Measurements from ENCODE around the gene ZC3H8. TPM values are rescaled to one million over a fixed set of nuclear protein-coding genes. Genes with fewer than 3 reads are reported as not detected.
"Not testable (repeated sequence)": the region's sequence is repeated elsewhere in the genome, so short reads cannot be mapped to it uniquely, and the experiment has no call there.

Gene ZC3H8
- polyA plus RNA-seq, 2 donors, result 5.2 to 7.6 TPM

DNA sequence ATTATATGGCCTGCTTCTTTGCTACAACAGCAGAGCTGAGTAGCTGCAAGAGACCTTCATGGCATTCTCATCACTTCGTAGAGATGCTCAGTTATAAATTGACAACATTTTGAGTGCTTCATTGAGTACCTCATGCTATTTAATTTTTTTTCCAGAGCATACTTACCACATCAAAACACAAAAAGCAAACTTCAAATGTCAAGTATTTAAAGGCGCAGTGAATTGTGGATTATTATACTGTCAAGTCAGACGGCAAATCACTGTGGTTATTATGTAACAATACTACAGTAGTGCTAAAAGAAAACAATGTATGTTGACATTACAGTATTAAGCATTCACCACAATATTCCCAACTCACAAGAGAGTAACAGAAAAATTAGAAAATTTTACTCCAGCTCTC is 12.5 kb downstream of the ZC3H8 start:
- Histone ChIP-seq H3K27me3 (ENCODE audit: control insufficient read depth in 1 of 2, insufficient read depth in 2 of 2, low read length in 2 of 2) (no peaks in the 10 kb centered on the region), H3K9me3 (ENCODE audit: control insufficient read depth in 2 of 2, insufficient read depth in 1 of 2, low read depth in 1 of 2, low read length in 1 of 2) (no peaks in the 10 kb centered on the region), H3K4me3 (ENCODE audit: low read depth in 1 of 2, low read length in 2 of 2) (no peak overlapping the region), H3K36me3 (ENCODE audit: control insufficient read depth in 2 of 2, insufficient read depth in 2 of 2, low read length in 1 of 2) (peaks cover 2 to 4% of the 10 kb centered on the region in 2 donors), H3K27ac (ENCODE audit: low read depth in 2 of 2, low read length in 1 of 2) (no peak overlapping the region), H3K4me1 (ENCODE audit: control insufficient read depth in 2 of 2, insufficient read depth in 2 of 2, low read length in 1 of 2) (no peaks in the 10 kb centered on the region)
- WGBS, 2 donors, result 76 to 86% methylated on average over 3 of the region's 3 CpGs

DNA sequence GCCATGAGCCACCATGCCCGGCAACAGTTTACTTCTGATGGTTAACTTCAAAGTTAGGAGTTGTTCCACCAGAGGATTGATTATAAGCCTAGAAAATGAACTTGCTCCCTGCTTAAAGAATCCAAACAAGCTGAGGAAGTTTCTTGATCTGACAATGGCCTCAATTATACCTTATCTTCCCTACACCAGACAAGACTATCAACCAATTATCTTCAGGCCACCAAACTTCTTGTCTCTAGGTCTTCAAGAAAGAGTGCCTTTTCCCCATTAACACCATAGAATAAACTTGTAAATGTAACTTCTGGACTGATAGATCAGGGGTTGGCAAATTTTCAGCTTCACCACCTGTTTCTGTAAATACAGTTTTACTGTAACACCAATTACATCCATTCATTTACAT is 15.0 kb downstream of the ZC3H8 start:
- 92 to 97% methylated on average over 1 of the region's 1 CpG for WGBS, 2 donors
- H3K36me3 ChIP-seq (ENCODE audit: control insufficient read depth in 2 of 2, insufficient read depth in 2 of 2, low read length in 1 of 2), result peaks cover 0 to 7% of the 10 kb centered on the region in 2 donors
- no peaks in the 10 kb centered on the region for H3K27me3 ChIP-seq (ENCODE audit: control insufficient read depth in 1 of 2, insufficient read depth in 2 of 2, low read length in 2 of 2)
- no peak overlapping the region for H3K4me3 ChIP-seq (ENCODE audit: low read depth in 1 of 2, low read length in 2 of 2)
- no peak overlapping the region for H3K27ac ChIP-seq (ENCODE audit: low read depth in 2 of 2, low read length in 1 of 2)
- H3K9me3 ChIP-seq (ENCODE audit: control insufficient read depth in 2 of 2, insufficient read depth in 1 of 2, low read depth in 1 of 2, low read length in 1 of 2), result no peaks in the 10 kb centered on the region
- no peaks in the 10 kb centered on the region for H3K4me1 ChIP-seq (ENCODE audit: control insufficient read depth in 2 of 2, insufficient read depth in 2 of 2, low read length in 1 of 2)

DNA sequence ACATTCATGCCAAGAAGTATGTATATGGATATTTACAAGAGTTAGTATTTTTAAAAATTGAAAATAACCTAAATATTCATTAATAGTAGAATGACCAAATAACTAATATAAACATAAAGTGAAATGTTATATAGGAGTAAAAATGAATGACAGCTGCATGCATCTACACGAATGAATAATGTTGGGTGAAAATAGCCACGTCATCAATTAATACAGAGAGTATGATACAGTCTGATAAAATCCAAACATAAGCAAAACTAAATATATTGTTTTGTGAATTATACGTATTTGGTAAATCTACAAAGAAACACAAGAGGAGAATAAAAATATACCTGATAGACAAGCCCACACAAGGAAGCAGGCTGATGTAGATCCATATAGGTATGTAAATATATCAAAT is 24.5 kb downstream of the ZC3H8 start:
- WGBS, 2 donors, result 95 to 98% methylated on average over 3 of the region's 3 CpGs
- H3K27me3 ChIP-seq (ENCODE audit: control insufficient read depth in 1 of 2, insufficient read depth in 2 of 2, low read length in 2 of 2), result no peaks in the 10 kb centered on the region
- H3K4me1 ChIP-seq (ENCODE audit: control insufficient read depth in 2 of 2, insufficient read depth in 2 of 2, low read length in 1 of 2), result no peaks in the 10 kb centered on the region
- H3K9me3 ChIP-seq (ENCODE audit: control insufficient read depth in 2 of 2, insufficient read depth in 1 of 2, low read depth in 1 of 2, low read length in 1 of 2), result no peaks in the 10 kb centered on the region
- H3K4me3 ChIP-seq (ENCODE audit: low read depth in 1 of 2, low read length in 2 of 2), result no peak overlapping the region
- no peak overlapping the region for H3K27ac ChIP-seq (ENCODE audit: low read depth in 2 of 2, low read length in 1 of 2)
- no peaks in the 10 kb centered on the region for H3K36me3 ChIP-seq (ENCODE audit: control insufficient read depth in 2 of 2, insufficient read depth in 2 of 2, low read length in 1 of 2)

DNA sequence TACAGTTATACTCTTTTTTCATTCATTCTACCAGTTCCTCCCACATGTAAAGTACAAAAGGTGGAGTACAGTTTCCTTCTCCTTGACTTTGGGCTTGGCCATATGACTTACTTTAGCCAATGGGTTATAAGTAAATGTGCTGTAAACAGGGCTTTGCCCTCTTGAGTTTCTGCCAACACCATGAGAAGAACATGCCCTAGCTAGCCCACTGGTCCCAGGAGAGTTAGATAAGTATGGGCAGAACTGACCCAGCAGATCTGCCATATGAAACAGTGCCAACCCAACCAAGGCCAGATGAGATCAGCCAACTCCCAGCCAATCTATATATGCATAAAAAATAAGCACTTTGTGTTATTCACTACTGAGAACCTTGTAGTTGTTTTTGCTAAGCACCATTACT is 25.5 kb downstream of the ZC3H8 start:
- Histone ChIP-seq H3K9me3 (ENCODE audit: control insufficient read depth in 2 of 2, insufficient read depth in 1 of 2, low read depth in 1 of 2, low read length in 1 of 2) (no peaks in the 10 kb centered on the region), H3K27ac (ENCODE audit: low read depth in 2 of 2, low read length in 1 of 2) (no peak overlapping the region), H3K27me3 (ENCODE audit: control insufficient read depth in 1 of 2, insufficient read depth in 2 of 2, low read length in 2 of 2) (no peaks in the 10 kb centered on the region), H3K4me1 (ENCODE audit: control insufficient read depth in 2 of 2, insufficient read depth in 2 of 2, low read length in 1 of 2) (no peaks in the 10 kb centered on the region), H3K36me3 (ENCODE audit: control insufficient read depth in 2 of 2, insufficient read depth in 2 of 2, low read length in 1 of 2) (no peaks in the 10 kb centered on the region), H3K4me3 (ENCODE audit: low read depth in 1 of 2, low read length in 2 of 2) (no peak overlapping the region)

DNA sequence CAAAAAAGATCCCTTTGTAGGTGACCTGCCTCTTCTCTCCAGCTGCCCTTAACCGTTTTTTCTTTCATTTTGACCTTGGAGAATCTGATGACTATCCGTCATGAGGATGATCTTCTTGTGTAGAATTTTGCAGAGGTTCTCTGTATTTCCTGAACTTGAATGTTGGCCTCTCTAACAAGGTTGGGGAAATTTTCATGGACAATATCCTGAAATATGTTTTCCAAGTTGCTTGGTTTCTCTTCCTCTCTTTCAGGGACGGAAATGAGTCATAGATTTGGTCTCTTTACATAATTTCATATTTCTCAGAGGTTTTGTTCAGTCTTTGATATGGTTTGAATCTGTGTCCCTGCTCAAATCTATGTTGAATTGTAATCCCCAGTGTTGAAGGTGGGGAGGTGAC is 34.0 kb downstream of the ZC3H8 start:
- H3K4me3 ChIP-seq (ENCODE audit: low read depth in 1 of 2, low read length in 2 of 2), result no peak overlapping the region
- 95 to 96% methylated on average over 3 of the region's 3 CpGs for WGBS, 2 donors
- no peak overlapping the region for H3K27ac ChIP-seq (ENCODE audit: low read depth in 2 of 2, low read length in 1 of 2)
- no peaks in the 10 kb centered on the region for H3K4me1 ChIP-seq (ENCODE audit: control insufficient read depth in 2 of 2, insufficient read depth in 2 of 2, low read length in 1 of 2)
- no peaks in the 10 kb centered on the region for H3K27me3 ChIP-seq (ENCODE audit: control insufficient read depth in 1 of 2, insufficient read depth in 2 of 2, low read length in 2 of 2)
- no peaks in the 10 kb centered on the region for H3K9me3 ChIP-seq (ENCODE audit: control insufficient read depth in 2 of 2, insufficient read depth in 1 of 2, low read depth in 1 of 2, low read length in 1 of 2)
- no peaks in the 10 kb centered on the region for H3K36me3 ChIP-seq (ENCODE audit: control insufficient read depth in 2 of 2, insufficient read depth in 2 of 2, low read length in 1 of 2)

DNA sequence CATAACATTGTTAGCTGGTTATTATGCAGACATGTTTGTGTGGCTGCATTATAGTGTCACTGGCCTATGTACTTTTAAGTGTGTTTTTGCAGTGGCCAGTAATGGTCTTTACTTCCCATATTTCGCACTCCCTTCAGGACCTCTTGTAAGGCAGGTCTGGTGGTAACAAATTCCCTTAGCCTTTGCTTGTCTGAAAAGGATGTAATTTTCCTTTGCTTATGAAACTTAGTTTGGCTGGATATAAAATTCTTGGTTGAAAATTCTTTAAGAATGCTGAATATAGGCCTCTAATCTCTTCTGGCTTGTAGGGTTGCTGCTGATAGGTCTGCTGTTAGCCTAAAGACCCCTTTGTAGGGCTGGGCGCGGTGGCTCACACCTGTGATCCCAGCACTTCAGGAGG is 34.7 kb downstream of the ZC3H8 start:
- Histone ChIP-seq H3K27ac (ENCODE audit: low read depth in 2 of 2, low read length in 1 of 2) (no peak overlapping the region), H3K4me1 (ENCODE audit: control insufficient read depth in 2 of 2, insufficient read depth in 2 of 2, low read length in 1 of 2) (no peaks in the 10 kb centered on the region), H3K36me3 (ENCODE audit: control insufficient read depth in 2 of 2, insufficient read depth in 2 of 2, low read length in 1 of 2) (no peaks in the 10 kb centered on the region), H3K4me3 (ENCODE audit: low read depth in 1 of 2, low read length in 2 of 2) (no peak overlapping the region), H3K9me3 (ENCODE audit: control insufficient read depth in 2 of 2, insufficient read depth in 1 of 2, low read depth in 1 of 2, low read length in 1 of 2) (no peaks in the 10 kb centered on the region), H3K27me3 (ENCODE audit: control insufficient read depth in 1 of 2, insufficient read depth in 2 of 2, low read length in 2 of 2) (no peaks in the 10 kb centered on the region)
- 97 to 98% methylated on average over 3 of the region's 3 CpGs for WGBS, 2 donors

DNA sequence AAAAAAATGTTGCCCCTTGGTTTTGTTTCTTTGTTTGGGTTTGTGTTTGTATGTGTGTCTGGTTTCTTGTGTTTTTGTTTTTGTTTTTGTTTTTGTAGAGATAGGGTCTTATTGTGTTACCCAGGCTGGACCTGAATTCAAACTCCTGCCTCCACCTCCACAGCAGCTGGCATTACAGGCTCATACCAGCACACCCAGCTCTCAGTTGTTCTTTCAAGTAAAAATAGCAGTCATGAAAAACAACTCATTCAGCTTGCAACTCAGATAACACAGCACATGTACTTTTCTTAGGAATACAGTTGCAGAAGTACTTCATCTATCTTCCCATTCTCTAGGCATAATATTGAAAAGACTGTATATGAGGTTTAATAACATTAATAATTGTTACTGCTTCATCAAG is 37.0 kb downstream of the ZC3H8 start:
- Histone ChIP-seq H3K27me3 (ENCODE audit: control insufficient read depth in 1 of 2, insufficient read depth in 2 of 2, low read length in 2 of 2) (no peaks in the 10 kb centered on the region), H3K36me3 (ENCODE audit: control insufficient read depth in 2 of 2, insufficient read depth in 2 of 2, low read length in 1 of 2) (peaks cover 0 to 3% of the 10 kb centered on the region in 2 donors), H3K4me3 (ENCODE audit: low read depth in 1 of 2, low read length in 2 of 2) (no peak overlapping the region), H3K9me3 (ENCODE audit: control insufficient read depth in 2 of 2, insufficient read depth in 1 of 2, low read depth in 1 of 2, low read length in 1 of 2) (peaks cover 0 to 2% of the 10 kb centered on the region in 2 donors), H3K4me1 (ENCODE audit: control insufficient read depth in 2 of 2, insufficient read depth in 2 of 2, low read length in 1 of 2) (no peaks in the 10 kb centered on the region), H3K27ac (ENCODE audit: low read depth in 2 of 2, low read length in 1 of 2) (no peak overlapping the region)

DNA sequence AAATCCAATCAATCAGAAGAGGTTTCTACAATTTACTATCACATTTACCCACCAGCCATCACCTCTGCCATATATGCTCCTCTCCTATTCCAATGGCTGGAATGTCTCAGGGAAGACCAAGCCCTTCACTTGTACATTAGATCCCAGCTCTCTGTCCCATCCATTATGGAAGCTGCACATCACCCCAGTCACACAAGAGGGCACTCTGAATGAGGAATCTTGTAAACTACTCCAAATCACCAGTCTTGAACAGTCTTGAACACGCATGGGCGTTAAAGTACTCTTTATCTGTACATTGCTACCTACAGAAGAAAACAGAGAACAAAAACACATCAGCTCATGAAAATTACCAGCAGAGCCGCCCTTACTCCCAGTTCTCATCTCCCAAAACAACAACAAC is 38.7 kb downstream of the ZC3H8 start:
- Histone ChIP-seq H3K27me3 (ENCODE audit: control insufficient read depth in 1 of 2, insufficient read depth in 2 of 2, low read length in 2 of 2) (no peaks in the 10 kb centered on the region), H3K9me3 (ENCODE audit: control insufficient read depth in 2 of 2, insufficient read depth in 1 of 2, low read depth in 1 of 2, low read length in 1 of 2) (peaks cover 0 to 2% of the 10 kb centered on the region in 2 donors), H3K27ac (ENCODE audit: low read depth in 2 of 2, low read length in 1 of 2) (no peak overlapping the region), H3K4me3 (ENCODE audit: low read depth in 1 of 2, low read length in 2 of 2) (no peak overlapping the region), H3K4me1 (ENCODE audit: control insufficient read depth in 2 of 2, insufficient read depth in 2 of 2, low read length in 1 of 2) (no peaks in the 10 kb centered on the region), H3K36me3 (ENCODE audit: control insufficient read depth in 2 of 2, insufficient read depth in 2 of 2, low read length in 1 of 2) (peaks cover 0 to 3% of the 10 kb centered on the region in 2 donors)
- 95 to 98% methylated on average over 3 of the region's 3 CpGs for WGBS, 2 donors

DNA sequence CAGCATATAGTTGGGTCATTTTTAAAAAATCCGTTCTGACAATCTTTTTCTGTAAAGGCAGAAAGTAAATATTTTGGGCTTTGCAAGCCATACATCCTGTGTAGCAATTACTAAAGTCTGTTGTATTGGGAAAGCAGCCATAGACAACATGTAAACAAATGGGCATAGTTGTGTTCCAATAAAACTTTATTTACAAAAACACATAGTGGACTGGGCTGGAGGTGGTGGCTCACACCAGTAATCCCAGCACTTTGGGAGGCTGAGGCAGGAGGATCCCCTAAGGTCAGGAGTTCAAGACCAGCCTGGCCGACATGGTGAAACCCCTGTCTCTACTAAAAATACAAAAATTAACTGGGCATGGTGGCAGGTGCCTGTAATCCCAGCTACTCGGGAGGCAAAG is 46.9 kb downstream of the ZC3H8 start:
- H3K4me3 ChIP-seq (ENCODE audit: low read depth in 1 of 2, low read length in 2 of 2); H3K27ac ChIP-seq (ENCODE audit: low read depth in 2 of 2, low read length in 1 of 2); H3K27me3 ChIP-seq (ENCODE audit: control insufficient read depth in 1 of 2, insufficient read depth in 2 of 2, low read length in 2 of 2); H3K36me3 ChIP-seq (ENCODE audit: control insufficient read depth in 2 of 2, insufficient read depth in 2 of 2, low read length in 1 of 2); H3K9me3 ChIP-seq (ENCODE audit: control insufficient read depth in 2 of 2, insufficient read depth in 1 of 2, low read depth in 1 of 2, low read length in 1 of 2); H3K4me1 ChIP-seq (ENCODE audit: control insufficient read depth in 2 of 2, insufficient read depth in 2 of 2, low read length in 1 of 2): not testable (repeated sequence)
- 82 to 90% methylated on average over 3 of the region's 3 CpGs for WGBS, 2 donors

DNA sequence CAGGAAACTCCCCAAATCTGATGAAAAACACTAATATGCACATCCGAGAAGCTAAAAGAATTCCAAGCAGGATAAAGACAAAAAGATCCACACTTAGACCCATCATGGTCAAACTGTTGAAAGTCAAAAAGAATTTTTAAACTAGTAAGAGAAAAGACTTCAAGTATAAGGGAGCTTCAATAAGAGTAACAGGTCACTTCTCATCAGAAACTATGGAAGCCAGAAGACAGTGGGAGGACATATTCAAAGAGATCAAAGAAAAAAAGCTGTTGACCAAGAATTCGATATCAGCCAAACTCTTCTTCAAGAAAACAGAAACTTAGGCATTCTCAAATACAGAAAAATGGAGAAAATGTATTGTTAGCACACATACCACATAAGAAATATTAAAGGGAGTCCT is 50.4 kb downstream of the ZC3H8 start:
- Histone ChIP-seq H3K36me3 (ENCODE audit: control insufficient read depth in 2 of 2, insufficient read depth in 2 of 2, low read length in 1 of 2) (no peaks in the 10 kb centered on the region), H3K9me3 (ENCODE audit: control insufficient read depth in 2 of 2, insufficient read depth in 1 of 2, low read depth in 1 of 2, low read length in 1 of 2) (no peaks in the 10 kb centered on the region), H3K4me1 (ENCODE audit: control insufficient read depth in 2 of 2, insufficient read depth in 2 of 2, low read length in 1 of 2) (peaks cover 0 to 2% of the 10 kb centered on the region in 2 donors), H3K27me3 (ENCODE audit: control insufficient read depth in 1 of 2, insufficient read depth in 2 of 2, low read length in 2 of 2) (no peaks in the 10 kb centered on the region), H3K4me3 (ENCODE audit: low read depth in 1 of 2, low read length in 2 of 2) (no peak overlapping the region), H3K27ac (ENCODE audit: low read depth in 2 of 2, low read length in 1 of 2) (no peak overlapping the region)
- WGBS, 2 donors, result 94 to 96% methylated on average over 2 of the region's 2 CpGs
